ENCODE measurements around the gene PLPP7. TPM values are rescaled to one million over a fixed set of nuclear protein-coding genes. Genes with fewer than 3 reads are reported as not detected.
A peak's percentile ranks its signal among the peaks of the same experiment; 100 is the strongest.

Gene PLPP7
- polyA plus RNA-seq, 2 of the 4 experiments (the other 2 are of a cell fraction) = 0.08 TPM; not detected in 1

GRCh38 chr9:131255676-131256197, 33.8 kb upstream of the PLPP7 start:
- DNase-seq (ENCODE audit: low read depth in 1 of 2, low spot score in 1 of 2) = no peak
- peak in 1 of 2 experiments; percentile 11; a peak in 3 of 6 replicates for ATAC-seq
- no peaks in the 10 kb centered on the region for H3K9me3 ChIP-seq
- WGBS (ENCODE audit: missing lambda C conversion rate) = 96% methylated on average over 8 of the region's 8 CpGs
- H3K4me1 ChIP-seq = peaks cover 8% of the 10 kb centered on the region
- ChIA-PET CTCF (interaction anchor here (0.9 to 1.2 kb wide), 2 partner anchors 42 to 209 kb away, joined by 3 to 6 read pairs; no protein-coding TSS in a partner anchor), POLR2A (interaction anchor here (0.6 kb wide), 1 partner anchor 194 kb away, joined by 3 read pairs; no protein-coding TSS in a partner anchor)
- H3K27ac ChIP-seq = peak overlapping the region in 1 of 2 experiments; percentile 88; a peak in 3 of 6 replicates
- FAIRE-seq = no peak
- H3K4me3 ChIP-seq = no peak overlapping the region
- no peak overlapping the region; the same call in 2 of the 3 replicates for H3K4me2 ChIP-seq
- TF ChIP-seq E2F6 (IDR thresholded peaks at IDR 0.05; ENCODE audit: borderline replicate concordance, low read depth) = no peak
- no peak for TF ChIP-seq FOSL2 (IDR thresholded peaks at IDR 0.05)
- TF ChIP-seq FOSL2 (CRISPR knock-in tag; IDR thresholded peaks at IDR 0.05) = no peak
- TF ChIP-seq POLR2A (IDR thresholded peaks at IDR 0.05; ENCODE audit: low read length) = no peak
- TF ChIP-seq ZSCAN20 (CRISPR knock-in tag; IDR thresholded peaks at IDR 0.05) = no peak
- no peak for TF ChIP-seq REST (IDR thresholded peaks at IDR 0.05)
- TF ChIP-seq HMGXB4 (CRISPR knock-in tag; IDR thresholded peaks at IDR 0.05; ENCODE audit: borderline replicate concordance) = no peak
- no peak for TF ChIP-seq ZFP36 (IDR thresholded peaks at IDR 0.05; ENCODE audit: borderline replicate concordance, partially characterized antibody)
- TF ChIP-seq CEBPB (IDR thresholded peaks at IDR 0.05) = no peak
- no peak for TF ChIP-seq CBX2 (IDR thresholded peaks at IDR 0.05; ENCODE audit: borderline replicate concordance, low read depth)
- TF ChIP-seq SREBF2 (IDR thresholded peaks at IDR 0.05) = no peak
- TF ChIP-seq RCOR1 (IDR thresholded peaks at IDR 0.05; ENCODE audit: low read depth, low read length) = no peak
- TF ChIP-seq ZNF302 (CRISPR knock-in tag; IDR thresholded peaks at IDR 0.05) = no peak
- no peak for TF ChIP-seq HES2 (IDR thresholded peaks at IDR 0.05)
- TF ChIP-seq BHLHE40 (IDR thresholded peaks at IDR 0.05; ENCODE audit: low read depth, low read length) = no peak
- TF ChIP-seq NFE2L2 (conservative IDR thresholded peaks at IDR 0.05; ENCODE audit: low read length) = no peak
- TF ChIP-seq MYC (IDR thresholded peaks at IDR 0.05; ENCODE audit: borderline replicate concordance, low read length) = no peak
- no peak for TF ChIP-seq RARB (CRISPR knock-in tag; IDR thresholded peaks at IDR 0.05)

- no peak for FAIRE-seq
- H3K4me1 ChIP-seq = peaks cover 8% of the 10 kb centered on the region
- H3K9me3 ChIP-seq = no peaks in the 10 kb centered on the region
- no peak overlapping the region for H3K4me3 ChIP-seq
- WGBS (ENCODE audit: missing lambda C conversion rate) = 91% methylated on average over 15 of the region's 15 CpGs
- POLR2A ChIA-PET = no interaction called here
- ATAC-seq = no peak
- H3K27ac ChIP-seq = no peak overlapping the region
- TF ChIP-seq PBX3 (IDR thresholded peaks at IDR 0.05) = no peak
- TF ChIP-seq HEYL (CRISPR knock-in tag; IDR thresholded peaks at IDR 0.05) = no peak
- no peak for TF ChIP-seq HDAC2 (IDR thresholded peaks at IDR 0.05)
- TF ChIP-seq E2F6 (IDR thresholded peaks at IDR 0.05; ENCODE audit: borderline replicate concordance, low read depth) = no peak
- TF ChIP-seq CTCF (IDR thresholded peaks at IDR 0.05) = no peak
- no peak for TF ChIP-seq ZNF302 (CRISPR knock-in tag; IDR thresholded peaks at IDR 0.05)
- no peak for TF ChIP-seq BHLHE40 (IDR thresholded peaks at IDR 0.05; ENCODE audit: low read depth, low read length)
- TF ChIP-seq RCOR1 (IDR thresholded peaks at IDR 0.05; ENCODE audit: low read depth, low read length) = no peak
- no peak for TF ChIP-seq HOXA7 (CRISPR knock-in tag; IDR thresholded peaks at IDR 0.05)
- no peak for TF ChIP-seq ZFP36 (IDR thresholded peaks at IDR 0.05; ENCODE audit: borderline replicate concordance, partially characterized antibody)
- DNase-seq (ENCODE audit: low read depth in 1 of 2, low spot score in 1 of 2) = no peak
- CTCF ChIA-PET = interaction anchor here (0.6 to 1.8 kb wide), 2 partner anchors 80 to 770 kb away, joined by 4 to 6 read pairs; no protein-coding TSS in a partner anchor
- H3K4me2 ChIP-seq = no peak overlapping the region
Measured at GRCh38 chr9:131257266-131258025, 32.1 kb upstream of the PLPP7 start.

All from A549 (cell line).